ENCODE results near the gene NCOA3. TPM values are rescaled to one million over a fixed set of nuclear protein-coding genes. Genes with fewer than 3 reads are reported as not detected.
"Not testable (repeated sequence)": the region's sequence is repeated elsewhere in the genome, so short reads cannot be mapped to it uniquely, and the experiment has no call there.

Gene NCOA3
- total and polyA plus RNA-seq, 8 donors = 34.5 to 41.5 (median 38.2) TPM

DNA sequence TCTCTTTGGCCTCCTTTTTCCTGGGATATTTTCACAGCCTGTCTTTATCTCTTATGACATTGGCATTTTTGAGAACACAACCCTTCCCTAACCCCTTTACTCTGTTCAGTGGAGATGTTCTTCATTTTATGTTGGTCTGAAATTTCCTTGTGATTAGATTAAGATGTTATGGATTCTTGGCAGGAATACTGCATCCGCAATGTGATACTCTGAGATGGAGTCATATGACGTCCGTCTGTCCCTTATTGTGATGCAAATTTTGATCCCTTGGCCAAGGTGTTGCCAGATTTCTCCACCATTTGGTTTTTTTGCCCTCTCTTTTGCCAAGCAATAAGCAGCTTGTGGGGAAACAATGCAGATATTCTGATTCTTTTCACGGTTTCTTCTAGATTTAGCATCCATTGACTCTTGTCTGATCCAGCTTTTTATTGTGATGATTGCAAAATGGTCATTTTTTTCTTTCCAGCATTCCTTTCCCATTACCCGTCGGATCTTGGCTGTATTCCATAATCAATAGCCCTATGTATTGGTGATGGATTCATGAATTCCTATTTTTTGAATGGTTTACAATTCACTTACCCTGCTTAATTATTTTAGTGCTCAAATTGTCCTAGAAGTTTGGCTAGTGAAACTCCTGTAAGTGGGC is 85.1 kb downstream of the NCOA3 start:
- Histone ChIP-seq H3K4me1 (peaks cover 0 to 9% of the 10 kb centered on the region in 2 donors), H3K9me3 (no peaks in the 10 kb centered on the region), H3K4me3 (no peak overlapping the region), H3K36me3 (peaks cover 0 to 21% of the 10 kb centered on the region in 2 donors), H3K27me3 (no peaks in the 10 kb centered on the region), H3K27ac (no peak overlapping the region)
- TF ChIP-seq CTCF (IDR thresholded peaks at IDR 0.05) = no peak
- intact Hi-C loops (cut with DNase I) = no loop called here
- DNase-seq = peak in 1 of 4 donors; percentile 23
- no peak for ATAC-seq

DNA sequence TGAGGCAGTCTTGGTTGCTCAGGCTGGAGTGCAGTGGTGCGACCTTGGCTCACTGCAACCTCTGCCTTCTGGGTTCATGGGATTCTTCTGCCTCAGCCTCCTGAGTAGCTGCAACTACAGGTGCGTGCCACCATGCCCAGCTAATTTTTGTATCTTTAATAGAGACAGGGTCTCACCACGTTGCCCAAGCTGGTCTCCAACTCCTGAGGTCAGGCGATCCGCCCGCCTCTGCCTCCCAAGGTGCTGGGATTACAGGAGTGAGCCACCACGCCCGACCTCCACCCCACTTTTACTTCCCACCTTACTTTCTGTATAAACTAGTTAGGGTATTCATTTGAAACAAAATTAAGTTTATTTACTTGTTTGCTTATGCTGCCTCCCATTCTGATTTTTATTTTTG is 86.5 kb downstream of the NCOA3 start:
- no peak for TF ChIP-seq CTCF (IDR thresholded peaks at IDR 0.05)

GRCh38 chr20:47591231-47591630 is 89.5 kb downstream of the NCOA3 start:
- Histone ChIP-seq H3K27me3 (no peaks in the 10 kb centered on the region), H3K27ac (no peak overlapping the region), H3K36me3 (no peaks in the 10 kb centered on the region), H3K4me1 (no peaks in the 10 kb centered on the region), H3K9me3 (no peaks in the 10 kb centered on the region), H3K4me3 (no peak overlapping the region)
- ATAC-seq (no peak), DNase-seq (no peak)
- intact Hi-C loops (cut with DNase I) = no loop called here
- TF ChIP-seq CTCF (IDR thresholded peaks at IDR 0.05) = no peak

More for the DNA sequence above, 86.5 kb downstream of the NCOA3 start:
- Histone ChIP-seq H3K27me3 (no peaks in the 10 kb centered on the region), H3K4me1 (peaks cover 0 to 9% of the 10 kb centered on the region in 2 donors), H3K36me3 (peaks cover 0 to 19% of the 10 kb centered on the region in 2 donors), H3K27ac (no peak overlapping the region), H3K4me3 (no peak overlapping the region), H3K9me3 (no peaks in the 10 kb centered on the region)
- ATAC-seq = no peak
- DNase-seq = no peak
- intact Hi-C loops (cut with DNase I) = no loop called here

DNA sequence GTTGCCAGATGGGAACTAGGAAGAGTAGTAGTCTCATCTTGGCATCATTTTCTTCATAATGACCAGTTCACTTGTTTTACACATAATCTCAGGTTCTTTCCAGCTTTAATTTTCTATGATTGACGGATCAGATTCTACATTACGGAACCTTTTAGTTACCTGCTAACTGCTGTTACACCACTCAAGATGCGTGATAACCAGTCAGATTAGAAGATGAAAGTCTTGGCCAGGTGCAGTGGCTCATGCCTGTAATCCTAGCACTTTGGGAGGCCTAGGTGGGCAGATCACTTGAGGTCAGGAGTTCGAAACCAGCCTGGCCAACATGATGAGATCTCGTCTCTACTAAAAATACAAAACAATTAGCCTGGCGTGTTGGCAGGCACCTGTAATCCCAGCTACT is 92.5 kb downstream of the NCOA3 start:
- ATAC-seq (no peak), DNase-seq (no peak)
- Histone ChIP-seq H3K4me1 (peaks cover 0 to 5% of the 10 kb centered on the region in 2 donors), H3K27me3 (no peaks in the 10 kb centered on the region), H3K27ac (no peak overlapping the region), H3K9me3 (no peaks in the 10 kb centered on the region), H3K4me3 (no peak overlapping the region), H3K36me3 (peaks cover 0 to 3% of the 10 kb centered on the region in 2 donors)
- intact Hi-C loops (cut with DNase I) = no loop called here
- no peak for TF ChIP-seq CTCF (IDR thresholded peaks at IDR 0.05)

DNA sequence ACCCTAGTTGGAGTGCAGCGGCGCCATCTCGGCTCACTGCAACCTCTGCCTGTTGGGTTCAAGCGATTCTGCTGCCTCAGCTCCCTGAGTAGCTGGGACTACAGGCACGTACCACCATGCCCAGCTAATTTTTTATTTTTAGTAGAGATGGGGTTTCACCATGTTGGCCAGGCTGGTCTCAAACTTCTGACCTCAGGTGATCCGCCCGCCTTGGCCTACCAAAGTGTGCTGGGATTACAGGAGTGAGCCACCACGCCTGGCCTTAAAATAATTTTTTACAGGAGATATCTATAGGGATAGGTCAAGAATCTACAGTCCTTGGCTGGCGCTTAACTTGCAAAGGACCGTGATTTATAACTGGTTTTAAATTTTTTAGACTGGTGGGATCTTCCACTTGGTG is 93.5 kb downstream of the NCOA3 start:
- H3K27me3 ChIP-seq; DNase-seq; H3K9me3 ChIP-seq; H3K36me3 ChIP-seq; intact Hi-C loops (cut with DNase I); H3K27ac ChIP-seq; H3K4me3 ChIP-seq; ATAC-seq: not testable (repeated sequence)
- peaks cover 0 to 12% of the 10 kb centered on the region in 2 donors for H3K4me1 ChIP-seq
